GF-D8 (cell line): Measurements from ENCODE around the gene MERTK.
"Not testable (repeated sequence)": the region's sequence is repeated elsewhere in the genome, so short reads cannot be mapped to it uniquely, and the experiment has no call there.

Experiments used
- DNase-seq: peaks from one replicate; lab custom pipeline; 2025; lab: John Stamatoyannopoulos, UW

The MERTK gene

DNA sequence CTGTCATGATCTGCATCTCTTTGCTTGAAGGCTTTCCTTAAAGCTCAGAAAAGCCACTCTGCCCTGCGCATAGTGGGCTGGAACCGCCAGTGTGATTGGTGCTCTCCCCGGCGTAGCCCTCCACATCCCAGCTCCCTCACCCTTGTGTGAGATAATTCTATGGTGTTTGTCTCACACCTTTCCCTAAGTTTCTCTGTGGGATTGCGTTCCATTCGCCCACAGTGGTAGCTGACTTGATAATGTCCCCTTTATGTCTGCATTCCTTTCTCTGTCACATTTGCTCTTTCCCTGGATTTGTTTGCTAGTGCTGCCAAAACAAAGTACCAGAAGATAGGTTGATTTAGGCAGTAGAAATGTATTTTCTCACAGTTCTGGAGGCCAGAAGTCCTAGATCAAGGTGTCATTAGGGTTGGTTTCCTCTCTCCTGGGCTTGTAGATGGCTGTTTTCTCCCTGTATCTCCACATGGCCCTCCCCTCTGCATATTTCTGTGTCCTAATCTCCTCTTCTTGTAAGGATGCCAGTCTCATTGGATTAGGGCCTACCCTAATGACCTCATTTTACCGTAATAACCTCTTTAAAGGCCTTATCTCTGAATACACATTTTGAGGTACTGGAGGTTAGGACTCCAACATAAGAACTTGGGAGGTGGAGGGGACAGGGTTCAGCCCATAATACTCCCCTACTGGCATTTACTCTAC is 149.3 kb downstream of the MERTK start:
- DNase-seq = no peak

DNA sequence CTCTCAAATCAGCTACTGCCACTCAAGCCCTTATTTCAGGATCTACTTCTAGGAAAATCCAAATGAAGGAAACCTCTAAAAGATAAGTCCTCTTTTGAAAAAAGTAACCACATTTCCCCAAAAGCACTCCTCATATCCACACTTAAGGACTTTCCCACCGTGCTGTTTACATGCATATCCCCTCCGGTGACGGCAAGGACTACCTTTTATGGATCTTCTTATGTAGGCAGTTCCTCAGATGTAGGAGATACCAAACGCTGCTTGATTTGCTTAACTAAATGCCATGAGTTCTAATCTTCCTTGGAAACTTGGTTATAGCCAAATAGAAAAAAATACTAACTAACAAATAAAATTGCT is 149.8 kb downstream of the MERTK start:
- DNase-seq = no peak

DNA sequence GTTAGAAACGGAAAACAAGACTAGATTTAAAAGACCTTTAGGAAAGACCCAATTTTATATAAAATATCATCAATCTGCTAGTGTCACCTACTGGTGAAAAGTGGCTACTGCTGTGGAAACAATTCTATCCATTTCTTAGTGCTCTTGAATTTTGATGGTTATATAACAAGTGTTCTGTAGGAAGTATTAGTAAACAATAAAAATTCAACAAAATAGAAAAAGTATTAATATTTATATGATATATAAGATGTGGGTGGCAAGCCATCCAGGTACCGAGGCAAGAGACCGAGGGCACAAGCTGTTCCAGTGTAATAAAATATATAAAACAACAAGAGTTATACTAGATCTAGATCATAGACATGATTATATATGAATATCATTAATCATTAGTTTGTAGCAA is 150.5 kb downstream of the MERTK start:
- peak; percentile 24 for DNase-seq

- DNase-seq = no peak
Measured at GRCh38 chr2:112050316-112050715, 151.9 kb downstream of the MERTK start.

GRCh38 chr2:112053917-112054846 is 155.8 kb downstream of the MERTK start:
- DNase-seq = peak; percentile 88

GRCh38 chr2:112054847-112055729 is 156.7 kb downstream of the MERTK start, which contains the start of gene TMEM87B:
Gene TMEM87B (plus strand): TSS chr2:112055269. CDS start chr2:112055592, 323 bp downstream.
- DNase-seq = peak; percentile 85

DNA sequence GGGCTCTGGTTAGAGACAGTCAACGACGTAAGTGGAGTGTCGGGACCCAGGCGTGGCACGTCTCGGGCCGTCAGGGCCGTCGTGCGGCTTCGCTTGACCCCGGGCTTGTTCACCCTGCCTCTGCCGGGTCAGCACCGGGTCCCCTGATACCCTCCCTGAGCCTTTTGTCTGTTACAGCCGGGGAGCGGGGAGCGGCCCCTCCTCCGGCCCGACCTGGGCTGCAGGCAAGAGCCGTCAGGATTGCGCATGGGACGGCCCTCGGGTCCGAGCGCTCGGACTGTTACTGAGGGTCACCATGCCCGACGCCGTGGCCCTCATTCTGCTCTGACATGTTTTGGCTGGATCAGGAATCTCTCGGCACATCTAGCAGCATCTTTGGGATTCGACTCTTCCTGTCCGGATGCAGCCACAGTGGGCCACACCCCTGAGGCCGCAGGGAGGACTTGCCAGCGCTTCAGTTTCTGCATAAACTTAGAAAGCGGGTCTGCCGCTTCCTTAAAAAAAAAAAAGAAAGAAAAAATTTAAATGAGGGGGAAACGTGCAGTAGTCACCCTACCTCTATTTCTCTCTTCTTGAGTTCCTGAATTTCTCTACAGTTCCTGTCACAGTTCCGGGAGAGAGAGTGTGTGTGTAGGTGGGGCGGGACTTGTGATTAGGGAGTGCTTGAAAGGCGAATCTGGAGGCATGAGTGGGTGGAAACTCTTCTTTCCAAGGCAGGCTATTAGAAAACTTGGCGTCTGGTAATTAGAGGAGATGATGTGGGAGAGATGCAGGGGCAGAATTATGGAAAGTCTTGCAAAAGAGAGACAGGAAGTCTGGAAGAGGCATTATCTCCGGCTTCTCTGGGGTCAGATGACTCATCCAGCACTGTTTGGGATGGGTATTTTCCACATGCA is 157.6 kb downstream of the MERTK start:
- DNase-seq = peak; percentile 78

DNA sequence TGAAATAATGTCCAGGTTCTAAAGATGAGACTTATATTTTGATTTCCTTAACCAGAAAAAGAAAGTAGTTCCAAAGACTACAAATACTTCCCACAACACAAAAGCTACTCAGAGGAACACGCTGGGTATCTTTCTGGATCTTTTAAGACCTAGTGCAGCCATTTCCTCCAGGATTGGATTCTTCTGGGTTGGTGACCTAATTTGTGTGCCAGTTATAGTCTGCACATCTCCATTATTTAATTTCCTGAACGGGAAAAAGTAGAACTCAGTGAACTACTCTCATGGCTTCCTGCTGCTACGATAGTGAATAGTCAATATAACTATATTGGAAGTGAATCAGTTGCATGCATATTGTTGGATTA is 158.2 kb downstream of the MERTK start:
- no peak for DNase-seq

DNA sequence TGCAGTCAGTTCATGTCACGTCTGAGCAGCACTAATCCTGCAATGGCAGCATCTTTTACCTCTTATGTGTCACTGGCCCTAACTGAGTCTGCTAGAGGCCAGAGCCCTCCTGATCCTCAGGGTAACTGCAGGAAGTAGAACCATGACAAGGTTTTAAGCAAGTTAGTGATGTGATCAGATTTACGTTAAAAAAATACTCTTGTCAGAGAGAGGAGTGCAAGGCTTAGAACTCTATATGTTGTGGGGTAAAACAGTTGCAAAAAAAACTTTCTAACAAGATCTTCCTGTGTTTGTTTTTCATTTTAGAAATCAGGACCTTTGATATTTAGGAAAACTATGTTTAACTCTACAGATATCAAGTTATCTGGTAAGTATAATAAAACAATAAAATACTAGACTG is 161.3 kb downstream of the MERTK start:
- DNase-seq = no peak

- DNase-seq = no peak
Measured at GRCh38 chr2:112061299-112061698, 162.9 kb downstream of the MERTK start.

- DNase-seq = no peak
Measured at GRCh38 chr2:112061840-112062239, 163.4 kb downstream of the MERTK start.

DNA sequence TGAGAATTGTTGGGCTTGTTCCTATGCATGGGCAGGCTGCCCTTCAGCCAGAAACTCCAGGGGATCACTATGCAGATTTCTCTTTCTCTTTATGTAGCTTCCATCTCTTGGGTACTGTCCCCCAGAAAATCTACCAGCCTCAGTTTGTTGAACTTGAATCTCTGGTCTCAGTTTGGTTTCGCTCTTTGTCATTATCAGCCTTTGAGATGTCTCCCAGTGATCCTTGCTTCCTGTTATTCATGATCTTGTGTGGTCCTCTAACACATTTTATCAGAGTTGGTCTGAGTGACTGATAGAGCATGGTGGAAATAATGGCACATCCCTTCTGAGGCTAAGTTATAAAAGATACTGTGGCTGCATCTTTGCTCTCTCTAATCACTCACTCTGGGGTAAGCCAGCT is 164.5 kb downstream of the MERTK start:
- no peak for DNase-seq

- no peak for DNase-seq
Measured at GRCh38 chr2:112065486-112065885, 167.1 kb downstream of the MERTK start.

DNA sequence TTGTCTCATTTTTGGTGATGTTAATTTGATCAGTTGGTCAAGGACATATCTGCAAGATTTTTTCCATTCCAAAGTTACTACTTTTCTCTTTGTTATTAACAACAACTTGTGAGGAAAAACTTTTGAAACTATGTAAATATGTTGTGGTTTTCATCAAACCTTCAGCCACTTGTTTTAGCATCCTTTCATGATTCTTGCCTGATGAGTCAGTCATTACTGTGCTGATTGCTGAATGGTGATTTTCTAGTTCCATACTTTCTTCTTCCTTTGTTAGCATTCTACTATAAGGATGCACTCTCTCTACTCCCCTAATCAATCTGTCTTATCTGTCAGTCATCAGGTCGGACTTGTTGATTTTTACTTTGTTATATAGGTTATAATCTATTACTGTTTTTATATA is 167.6 kb downstream of the MERTK start:
- DNase-seq = no peak

GRCh38 chr2:112069794-112070193 is 171.4 kb downstream of the MERTK start:
- not testable (repeated sequence) for DNase-seq

- DNase-seq = no peak
Measured at GRCh38 chr2:112073875-112074274, 175.5 kb downstream of the MERTK start.

- DNase-seq = no peak
Measured at GRCh38 chr2:112074506-112074905, 176.1 kb downstream of the MERTK start.

DNA sequence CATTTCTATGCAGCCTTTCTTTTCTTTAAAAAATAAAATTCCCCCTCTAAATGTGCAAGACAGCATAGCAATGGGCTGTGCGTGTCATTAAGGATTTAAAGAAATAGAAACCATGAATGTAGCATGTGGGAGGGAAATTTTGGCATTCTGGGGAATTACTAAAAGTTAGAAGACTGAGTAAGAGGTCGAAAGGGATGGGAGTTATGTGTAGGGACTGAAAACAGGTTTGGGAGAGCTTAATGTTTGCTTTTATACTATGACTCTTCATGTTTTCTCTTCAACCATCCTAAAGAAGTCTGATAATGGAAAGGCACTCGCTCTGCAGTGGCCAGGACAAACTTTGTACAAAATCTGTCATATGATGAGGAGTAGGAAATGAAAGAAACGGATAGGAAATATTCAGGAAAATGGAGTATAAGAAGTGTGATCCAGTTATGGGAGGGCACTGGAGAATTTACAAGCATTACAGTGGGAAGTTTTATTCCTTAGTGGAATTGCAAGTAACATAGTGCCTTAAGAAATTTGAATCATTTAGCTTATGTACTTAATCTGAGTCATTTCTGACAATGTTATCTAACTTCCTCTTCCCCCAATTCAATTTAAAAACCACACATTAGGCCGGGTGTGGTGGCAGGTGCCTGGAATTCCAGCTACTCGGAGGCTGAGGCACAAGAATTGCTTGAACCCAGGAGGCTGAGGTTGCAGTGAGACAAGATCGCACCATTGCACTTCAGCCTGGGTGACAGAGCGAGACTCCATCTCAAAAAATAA is 177.3 kb downstream of the MERTK start:
- no peak for DNase-seq

- no peak for DNase-seq
Measured at GRCh38 chr2:112077814-112078213, 179.4 kb downstream of the MERTK start.
